ENCODE results near the gene PATJ.
"Not testable (repeated sequence)": the region's sequence is repeated elsewhere in the genome, so short reads cannot be mapped to it uniquely, and the experiment has no call there.

The PATJ gene

GRCh38 chr1:61951731-61952580, 209.7 kb downstream of the PATJ start:
- no peak for FAIRE-seq
- no peak for DNase-seq (ENCODE audit: insufficient read length, low spot score)
- no peak for TF ChIP-seq POLR2AphosphoS5 (IDR thresholded peaks at IDR 0.05; ENCODE audit: low read depth, low read length)
- no peak for TF ChIP-seq POU2F2 (IDR thresholded peaks at IDR 0.05; ENCODE audit: low read depth, low read length)
- no peak for TF ChIP-seq POLR2A (IDR thresholded peaks at IDR 0.05; ENCODE audit: low read depth, low read length)
- no peak for TF ChIP-seq PAX5 (IDR thresholded peaks at IDR 0.05; ENCODE audit: insufficient read depth, low read length, severe bottlenecking)
- TF ChIP-seq TAF1 (IDR thresholded peaks at IDR 0.05; ENCODE audit: low read depth, low read length): no peak
- TF ChIP-seq SPI1 (IDR thresholded peaks at IDR 0.05; ENCODE audit: low read depth, low read length): no peak

- FAIRE-seq (no peak), DNase-seq (ENCODE audit: insufficient read length, low spot score) (no peak)
- TF ChIP-seq POLR2A (IDR thresholded peaks at IDR 0.05; ENCODE audit: low read depth, low read length) (no peak), POU2F2 (IDR thresholded peaks at IDR 0.05; ENCODE audit: low read depth, low read length) (no peak), POLR2AphosphoS5 (IDR thresholded peaks at IDR 0.05; ENCODE audit: low read depth, low read length) (no peak), SPI1 (IDR thresholded peaks at IDR 0.05; ENCODE audit: low read depth, low read length) (no peak), TAF1 (IDR thresholded peaks at IDR 0.05; ENCODE audit: low read depth, low read length) (no peak), PAX5 (IDR thresholded peaks at IDR 0.05; ENCODE audit: insufficient read depth, low read length, severe bottlenecking) (no peak)
Observed at GRCh38 chr1:61952675-61953074, 210.4 kb downstream of the PATJ start.

- DNase-seq (ENCODE audit: insufficient read length, low spot score): no peak
- TF ChIP-seq POU2F2 (IDR thresholded peaks at IDR 0.05; ENCODE audit: low read depth, low read length) (no peak), POLR2AphosphoS5 (IDR thresholded peaks at IDR 0.05; ENCODE audit: low read depth, low read length) (no peak), PAX5 (IDR thresholded peaks at IDR 0.05; ENCODE audit: insufficient read depth, low read length, severe bottlenecking) (no peak), POLR2A (IDR thresholded peaks at IDR 0.05; ENCODE audit: low read depth, low read length) (no peak), TAF1 (IDR thresholded peaks at IDR 0.05; ENCODE audit: low read depth, low read length) (no peak), SPI1 (IDR thresholded peaks at IDR 0.05; ENCODE audit: low read depth, low read length) (no peak)
- FAIRE-seq: no peak
Observed at GRCh38 chr1:61953076-61953789, 211.0 kb downstream of the PATJ start.

GRCh38 chr1:61953790-61954150, 211.5 kb downstream of the PATJ start:
- DNase-seq (ENCODE audit: insufficient read length, low spot score): no peak
- no peak for FAIRE-seq
- TF ChIP-seq POLR2A (IDR thresholded peaks at IDR 0.05; ENCODE audit: low read depth, low read length) (no peak), POU2F2 (IDR thresholded peaks at IDR 0.05; ENCODE audit: low read depth, low read length) (no peak), SPI1 (IDR thresholded peaks at IDR 0.05; ENCODE audit: low read depth, low read length) (no peak), TAF1 (IDR thresholded peaks at IDR 0.05; ENCODE audit: low read depth, low read length) (no peak), PAX5 (IDR thresholded peaks at IDR 0.05; ENCODE audit: insufficient read depth, low read length, severe bottlenecking) (no peak), POLR2AphosphoS5 (IDR thresholded peaks at IDR 0.05; ENCODE audit: low read depth, low read length) (no peak)

- no peak for TF ChIP-seq POLR2A (IDR thresholded peaks at IDR 0.05; ENCODE audit: low read depth, low read length)
- TF ChIP-seq TAF1 (IDR thresholded peaks at IDR 0.05; ENCODE audit: low read depth, low read length): no peak
- no peak for TF ChIP-seq POU2F2 (IDR thresholded peaks at IDR 0.05; ENCODE audit: low read depth, low read length)
- no peak for TF ChIP-seq PAX5 (IDR thresholded peaks at IDR 0.05; ENCODE audit: insufficient read depth, low read length, severe bottlenecking)
- TF ChIP-seq SPI1 (IDR thresholded peaks at IDR 0.05; ENCODE audit: low read depth, low read length): no peak
- no peak for TF ChIP-seq POLR2AphosphoS5 (IDR thresholded peaks at IDR 0.05; ENCODE audit: low read depth, low read length)
- no peak for DNase-seq (ENCODE audit: insufficient read length, low spot score)
- no peak for FAIRE-seq
Observed at GRCh38 chr1:61955261-61955660, 213.0 kb downstream of the PATJ start.

GRCh38 chr1:61956016-61956645, 213.9 kb downstream of the PATJ start:
- DNase-seq (ENCODE audit: insufficient read length, low spot score) (no peak), FAIRE-seq (no peak)
- TF ChIP-seq SPI1 (IDR thresholded peaks at IDR 0.05; ENCODE audit: low read depth, low read length) (no peak), TAF1 (IDR thresholded peaks at IDR 0.05; ENCODE audit: low read depth, low read length) (no peak), POLR2AphosphoS5 (IDR thresholded peaks at IDR 0.05; ENCODE audit: low read depth, low read length) (no peak), POU2F2 (IDR thresholded peaks at IDR 0.05; ENCODE audit: low read depth, low read length) (no peak), POLR2A (IDR thresholded peaks at IDR 0.05; ENCODE audit: low read depth, low read length) (no peak), PAX5 (IDR thresholded peaks at IDR 0.05; ENCODE audit: insufficient read depth, low read length, severe bottlenecking) (no peak)

- TF ChIP-seq POU2F2 (IDR thresholded peaks at IDR 0.05; ENCODE audit: low read depth, low read length): no peak
- no peak for TF ChIP-seq PAX5 (IDR thresholded peaks at IDR 0.05; ENCODE audit: insufficient read depth, low read length, severe bottlenecking)
- TF ChIP-seq POLR2A (IDR thresholded peaks at IDR 0.05; ENCODE audit: low read depth, low read length): no peak
- TF ChIP-seq POLR2AphosphoS5 (IDR thresholded peaks at IDR 0.05; ENCODE audit: low read depth, low read length): no peak
- TF ChIP-seq TAF1 (IDR thresholded peaks at IDR 0.05; ENCODE audit: low read depth, low read length): no peak
- no peak for TF ChIP-seq SPI1 (IDR thresholded peaks at IDR 0.05; ENCODE audit: low read depth, low read length)
- FAIRE-seq: no peak
- DNase-seq (ENCODE audit: insufficient read length, low spot score): no peak
Observed at GRCh38 chr1:61956784-61957183, 214.5 kb downstream of the PATJ start.

- TF ChIP-seq POLR2AphosphoS5 (IDR thresholded peaks at IDR 0.05; ENCODE audit: low read depth, low read length): no peak
- no peak for TF ChIP-seq POLR2A (IDR thresholded peaks at IDR 0.05; ENCODE audit: low read depth, low read length)
- no peak for TF ChIP-seq SPI1 (IDR thresholded peaks at IDR 0.05; ENCODE audit: low read depth, low read length)
- no peak for TF ChIP-seq PAX5 (IDR thresholded peaks at IDR 0.05; ENCODE audit: insufficient read depth, low read length, severe bottlenecking)
- TF ChIP-seq POU2F2 (IDR thresholded peaks at IDR 0.05; ENCODE audit: low read depth, low read length): no peak
- no peak for TF ChIP-seq TAF1 (IDR thresholded peaks at IDR 0.05; ENCODE audit: low read depth, low read length)
- DNase-seq (ENCODE audit: insufficient read length, low spot score) (no peak), FAIRE-seq (no peak)
Observed at GRCh38 chr1:61961009-61961408, 218.7 kb downstream of the PATJ start.

- FAIRE-seq: no peak
- no peak for DNase-seq (ENCODE audit: insufficient read length, low spot score)
- TF ChIP-seq POU2F2 (IDR thresholded peaks at IDR 0.05; ENCODE audit: low read depth, low read length): no peak
- TF ChIP-seq TAF1 (IDR thresholded peaks at IDR 0.05; ENCODE audit: low read depth, low read length): no peak
- TF ChIP-seq PAX5 (IDR thresholded peaks at IDR 0.05; ENCODE audit: insufficient read depth, low read length, severe bottlenecking): no peak
- TF ChIP-seq POLR2AphosphoS5 (IDR thresholded peaks at IDR 0.05; ENCODE audit: low read depth, low read length): no peak
- TF ChIP-seq SPI1 (IDR thresholded peaks at IDR 0.05; ENCODE audit: low read depth, low read length): no peak
- no peak for TF ChIP-seq POLR2A (IDR thresholded peaks at IDR 0.05; ENCODE audit: low read depth, low read length)
Observed at GRCh38 chr1:61962631-61963030, 220.4 kb downstream of the PATJ start.

GRCh38 chr1:61966450-61967225, 224.4 kb downstream of the PATJ start:
- not testable (repeated sequence) for FAIRE-seq

More at GRCh38 chr1:61966450-61967225, 224.4 kb downstream of the PATJ start:
- not testable (repeated sequence) for DNase-seq (ENCODE audit: insufficient read length, low spot score)
